Measurements from ENCODE around the gene HMGN3.
"Not testable (repeated sequence)": the region's sequence is repeated elsewhere in the genome, so short reads cannot be mapped to it uniquely, and the experiment has no call there.

HMGN3 gene

DNA sequence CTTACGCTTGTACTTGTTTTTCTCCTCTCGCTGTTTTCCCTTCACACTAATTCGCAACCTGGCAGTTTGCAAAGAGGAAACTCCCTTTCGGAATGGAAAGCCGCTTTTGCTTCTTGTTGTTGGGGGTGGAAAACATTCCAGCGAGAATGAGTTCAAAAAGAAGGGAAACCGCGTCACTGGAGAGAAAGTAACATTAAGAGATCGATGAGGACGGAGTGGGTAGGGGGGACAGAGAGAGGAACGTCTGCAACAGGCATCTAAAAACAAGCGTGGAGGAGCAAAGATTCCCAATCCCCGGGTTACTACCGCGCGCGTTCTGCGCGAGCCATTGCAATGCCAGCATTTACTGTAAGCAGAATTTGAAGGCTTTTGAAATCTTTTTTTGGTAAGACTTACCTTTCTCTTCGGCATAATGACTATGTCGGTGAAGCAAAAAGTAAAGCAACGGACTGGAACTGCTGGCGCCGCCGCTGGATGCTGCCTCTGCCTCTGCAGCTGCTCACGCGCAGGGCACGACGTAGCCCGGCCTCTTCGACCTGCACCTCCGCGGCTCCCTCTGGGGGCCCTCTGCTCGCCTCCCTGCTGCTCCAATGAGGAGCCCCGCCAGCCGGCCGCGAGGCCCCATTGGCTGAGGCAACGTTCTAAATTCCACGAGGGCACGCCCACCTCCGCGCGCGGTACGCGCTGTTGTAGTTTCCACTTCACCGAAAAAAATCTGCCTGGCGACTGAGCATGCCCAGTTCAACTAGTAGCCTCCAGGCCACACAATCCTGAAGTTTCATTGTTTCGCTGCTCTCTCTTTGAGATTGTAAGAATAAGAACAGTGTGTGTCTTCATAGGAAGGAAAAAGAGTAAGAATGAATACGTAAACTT is at the start of gene HMGN3:
TSS of gene HMGN3 (minus strand) at position 533 of the 873 bp plus-strand sequence.
- DNase-seq = peak; percentile 93

DNA sequence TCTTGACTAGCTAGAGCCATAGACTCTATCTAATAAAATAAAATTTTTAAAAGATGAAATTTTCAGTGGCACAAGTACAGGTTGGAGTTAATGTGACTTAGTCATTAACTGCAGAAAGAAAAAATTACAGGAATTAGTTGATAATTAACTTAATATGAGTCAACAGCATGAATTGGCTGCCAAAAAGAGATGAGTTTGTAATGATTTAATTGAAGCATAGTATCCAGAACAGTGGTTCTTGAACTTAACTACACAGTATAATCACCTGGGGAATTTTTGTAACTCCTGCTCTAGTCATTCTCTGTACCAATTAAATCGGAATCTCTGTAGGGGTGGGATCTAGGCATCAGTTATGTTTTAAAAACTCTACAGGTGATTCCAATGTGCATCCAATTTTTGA is 46.3 kb upstream of the HMGN3 start:
- no peak for DNase-seq

DNA sequence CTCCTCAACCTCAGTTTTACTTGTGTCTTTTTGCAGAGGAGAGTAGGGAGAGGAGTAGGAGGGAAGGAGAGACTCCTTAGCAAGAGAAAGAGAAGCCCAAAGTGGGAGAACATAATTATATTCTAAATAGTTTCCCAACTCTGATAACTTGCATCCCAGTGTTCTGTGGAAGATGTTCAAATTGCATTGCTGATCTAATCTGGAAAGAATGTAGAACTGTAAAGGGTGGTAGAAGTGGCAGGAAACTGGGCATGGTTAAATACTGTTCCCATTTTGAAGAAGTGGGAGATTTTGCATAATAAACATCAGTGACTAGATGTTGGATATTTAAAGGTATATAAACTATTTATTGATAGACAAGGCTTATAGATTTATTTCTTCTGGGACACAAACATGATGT is 42.6 kb upstream of the HMGN3 start:
- no peak for DNase-seq

DNA sequence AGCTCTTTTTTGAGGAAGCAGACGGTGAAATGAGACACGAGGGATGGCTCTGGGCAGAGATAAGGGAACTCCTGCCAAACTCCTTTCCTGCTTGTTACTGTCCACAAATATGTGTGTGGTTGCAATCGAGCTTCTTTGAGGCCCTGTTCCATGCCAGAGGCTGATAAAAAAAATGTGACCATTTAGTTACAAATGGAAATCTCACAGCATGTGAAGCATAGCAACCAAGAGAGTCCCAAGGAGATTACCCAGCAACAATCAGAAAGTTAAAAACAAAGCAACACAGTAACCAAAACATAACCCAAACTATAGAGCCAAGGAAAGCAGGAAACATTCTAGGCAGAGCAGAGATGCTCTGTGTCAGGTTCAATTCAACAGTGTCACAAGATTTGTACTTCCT is 35.4 kb upstream of the HMGN3 start:
- DNase-seq = no peak

DNA sequence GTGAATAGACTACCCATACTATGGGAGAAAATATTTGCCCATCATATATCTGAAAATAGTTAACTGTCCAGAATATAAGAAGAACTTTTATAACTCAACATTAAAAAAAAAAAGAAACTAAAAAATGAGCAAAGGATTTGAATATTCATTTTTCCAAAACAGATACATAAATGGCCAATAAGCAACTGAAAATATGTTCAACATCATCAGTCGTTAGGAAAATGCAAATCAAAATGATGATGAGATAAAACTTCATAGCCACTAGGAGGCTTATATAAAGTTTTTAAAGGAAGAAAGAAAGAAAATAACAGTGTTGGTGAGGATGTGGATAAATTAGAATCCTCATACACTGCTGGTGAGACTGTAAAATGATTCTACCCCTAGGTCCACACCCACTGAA is 32.6 kb upstream of the HMGN3 start:
- DNase-seq = no peak

DNA sequence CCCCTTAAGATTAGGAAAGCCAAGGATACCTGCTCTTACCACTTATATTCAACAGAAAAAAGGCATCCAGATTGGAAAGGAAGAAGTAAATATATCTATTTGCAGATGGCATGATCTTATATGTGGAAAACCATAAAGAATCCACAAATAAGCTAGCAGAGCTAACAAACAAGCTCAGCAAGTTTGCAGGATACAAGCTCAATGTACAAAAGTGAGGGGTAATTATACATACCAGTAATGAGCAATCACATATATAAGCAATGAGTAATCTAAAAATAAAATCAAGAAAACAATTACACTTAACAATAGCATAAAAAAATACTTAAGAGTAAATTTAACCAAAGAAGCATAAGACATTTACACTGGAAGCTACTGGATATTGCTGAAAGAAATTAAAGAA is 31.6 kb upstream of the HMGN3 start:
- no peak for DNase-seq

DNA sequence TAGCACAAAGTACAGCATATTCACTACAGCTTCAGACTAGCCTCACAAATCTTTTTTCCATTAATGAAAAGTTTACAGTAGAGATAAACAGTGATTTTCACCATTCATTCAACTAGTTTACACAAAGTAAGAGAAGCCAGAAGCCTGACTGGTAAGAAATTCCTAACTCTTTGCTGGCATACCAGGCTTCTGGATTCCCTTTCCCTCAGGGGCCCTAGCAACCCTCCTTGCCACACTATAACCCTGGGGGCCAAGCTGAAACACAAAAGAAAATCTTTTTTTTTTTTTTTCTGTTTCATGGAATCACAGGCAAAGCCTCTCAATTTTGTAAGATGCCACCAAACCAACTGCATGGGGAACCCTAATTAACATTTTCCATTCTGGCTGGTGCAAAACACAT is 28.9 kb upstream of the HMGN3 start:
- DNase-seq = no peak

DNA sequence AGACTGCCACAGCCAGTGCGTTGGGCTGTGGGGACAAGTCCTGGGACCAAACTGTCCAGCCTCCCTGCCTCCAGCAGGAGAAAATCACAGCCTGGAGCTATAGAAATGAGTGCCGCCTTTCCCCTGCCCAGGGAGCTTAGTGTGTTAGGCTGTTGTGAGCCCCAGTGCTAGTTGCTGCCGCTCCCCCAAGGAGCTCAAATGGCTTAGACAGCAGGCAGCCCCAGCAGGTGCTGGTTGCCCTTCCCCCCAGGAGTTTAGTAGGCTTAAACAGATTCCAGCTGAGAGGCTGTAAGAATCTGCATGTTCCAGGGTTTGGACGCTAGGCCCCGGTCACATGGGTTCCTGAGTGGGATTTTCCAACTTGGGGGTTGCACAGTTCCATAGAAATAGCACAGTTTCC is 27.2 kb upstream of the HMGN3 start:
- no peak for DNase-seq

DNA sequence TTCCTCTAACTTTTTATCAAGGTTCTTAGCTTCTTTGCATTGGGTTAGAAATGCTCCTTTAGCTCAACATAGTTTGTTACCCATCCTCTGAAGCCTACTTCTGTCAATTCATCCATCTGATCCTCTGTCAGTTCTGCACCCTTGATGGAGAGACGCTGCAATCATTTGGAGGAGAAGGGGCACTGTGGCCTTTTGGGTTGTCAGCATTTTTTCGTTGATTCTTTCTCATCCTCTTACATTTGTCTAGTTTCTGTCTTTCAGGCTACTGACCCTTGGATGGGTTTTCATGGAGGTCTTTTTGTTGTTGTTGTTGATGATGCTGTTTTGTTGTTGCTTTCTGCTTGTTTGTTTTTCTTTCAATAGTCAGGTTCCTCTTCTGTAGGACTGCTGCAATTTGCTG is 26.3 kb upstream of the HMGN3 start:
- DNase-seq = no peak

DNA sequence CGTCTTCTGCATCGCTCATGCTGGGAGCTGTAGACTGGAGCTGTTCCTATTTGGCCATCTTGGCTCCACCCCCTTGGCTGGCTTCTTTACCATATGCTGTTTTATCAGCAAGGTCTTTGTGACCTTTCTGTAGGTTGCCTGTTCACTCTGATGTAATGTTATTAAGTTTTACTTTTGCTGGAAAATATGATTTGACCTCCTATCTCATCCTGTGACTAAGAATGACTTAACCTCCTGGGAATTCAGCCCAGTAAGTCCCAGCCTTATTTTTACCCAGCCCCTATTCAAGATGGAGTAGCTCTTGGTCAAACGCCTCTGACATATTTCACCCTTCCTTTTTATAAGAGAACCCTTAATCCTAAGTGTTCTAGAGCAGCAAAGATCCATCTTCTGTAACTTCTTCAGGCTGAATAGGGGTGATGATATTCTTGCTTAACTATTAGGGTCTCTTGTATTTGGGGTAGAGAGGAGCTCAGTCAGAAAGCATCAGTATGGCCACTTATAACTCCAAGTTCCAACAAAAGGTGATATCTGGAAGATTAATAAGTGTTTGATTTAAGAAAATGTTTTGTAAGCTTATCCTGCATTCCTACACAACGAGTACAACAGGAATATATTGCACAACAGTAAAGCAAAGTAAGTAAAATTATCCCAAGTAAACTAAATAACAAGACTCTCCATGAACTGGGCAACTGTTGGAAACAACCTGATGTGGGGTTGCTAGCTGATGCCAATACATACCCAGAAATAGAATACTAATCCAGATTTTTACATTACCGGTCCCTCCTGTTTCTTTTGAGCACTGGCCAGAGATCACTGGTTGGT is 23.1 kb upstream of the HMGN3 start:
- peak; percentile 23 for DNase-seq

DNA sequence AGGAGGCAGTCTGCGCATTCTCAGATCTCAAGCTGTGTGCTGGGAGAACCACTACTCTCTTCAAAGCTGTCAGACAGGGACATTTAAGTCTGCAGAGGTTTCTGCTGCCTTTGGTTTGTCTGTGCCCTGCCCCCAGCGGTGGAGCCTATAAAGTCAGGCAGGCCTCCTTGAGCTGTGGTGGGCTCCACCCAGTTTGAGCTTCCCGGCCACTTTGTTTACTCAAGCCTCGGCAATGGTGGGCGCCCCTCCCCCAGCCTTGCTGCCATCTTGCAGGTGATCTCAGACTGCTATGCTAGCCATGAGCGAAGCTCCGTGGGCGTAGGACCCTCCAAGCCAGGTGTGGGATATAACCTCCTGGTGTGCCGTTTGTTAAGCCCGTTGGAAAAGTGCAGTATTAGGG is 22.3 kb upstream of the HMGN3 start:
- not testable (repeated sequence) for DNase-seq

DNA sequence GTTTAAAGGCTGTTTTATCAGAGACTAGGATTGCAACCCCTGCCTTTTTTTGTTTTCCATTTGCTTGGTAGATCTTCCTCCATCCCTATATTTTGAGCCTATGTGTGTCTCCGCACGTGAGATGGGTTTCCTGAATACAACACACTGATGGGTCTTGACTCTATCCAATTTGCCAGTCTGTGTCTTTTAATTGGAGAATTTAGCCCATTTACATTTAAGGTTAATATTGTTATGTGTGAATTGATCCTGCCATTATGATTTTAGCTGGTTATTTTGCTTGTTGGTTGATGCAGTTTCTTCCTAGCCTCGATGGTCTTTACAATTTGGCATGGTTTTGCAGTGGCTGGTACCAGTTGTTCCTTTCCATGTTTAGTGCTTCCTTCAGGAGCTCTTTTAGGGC is 20.6 kb upstream of the HMGN3 start:
- not testable (repeated sequence) for DNase-seq

DNA sequence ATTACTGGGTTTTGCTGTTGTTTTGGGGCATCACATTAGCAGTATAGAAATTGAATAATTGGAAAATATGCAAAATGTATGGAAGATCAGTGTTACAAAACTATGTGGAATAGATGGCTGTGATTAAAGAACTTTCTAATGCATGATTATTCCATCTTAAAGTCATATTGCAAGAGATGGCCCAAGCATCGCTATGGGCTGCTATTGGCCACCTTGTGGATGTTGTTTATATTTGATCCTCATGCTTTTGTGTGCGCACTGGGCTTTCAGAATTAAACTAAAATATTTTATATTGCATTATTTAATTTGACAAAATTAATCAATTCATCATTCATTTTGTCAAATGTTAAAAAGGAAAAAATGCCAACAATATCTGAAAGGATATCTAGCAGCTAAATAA is 16.1 kb upstream of the HMGN3 start:
- no peak for DNase-seq

DNA sequence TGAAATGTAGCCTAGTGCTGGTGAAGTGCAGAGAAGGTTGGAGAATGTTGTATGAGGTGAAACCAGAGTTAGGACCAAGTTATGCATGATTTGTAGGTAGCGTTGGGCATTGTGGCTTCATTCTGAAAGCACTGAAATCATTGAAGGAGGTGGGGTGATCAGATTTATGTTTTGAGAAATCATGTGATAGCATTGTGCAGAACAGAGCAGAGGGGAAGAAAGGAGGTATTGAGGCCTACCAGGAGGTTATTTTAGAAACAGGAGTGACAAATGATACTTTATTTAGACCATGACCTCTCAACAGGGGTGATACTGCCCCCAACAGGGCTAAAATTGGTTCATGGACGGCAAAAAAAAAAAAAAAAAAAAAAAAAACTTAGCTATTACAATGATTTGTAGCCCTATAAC is 15.6 kb upstream of the HMGN3 start:
- no peak for DNase-seq

DNA sequence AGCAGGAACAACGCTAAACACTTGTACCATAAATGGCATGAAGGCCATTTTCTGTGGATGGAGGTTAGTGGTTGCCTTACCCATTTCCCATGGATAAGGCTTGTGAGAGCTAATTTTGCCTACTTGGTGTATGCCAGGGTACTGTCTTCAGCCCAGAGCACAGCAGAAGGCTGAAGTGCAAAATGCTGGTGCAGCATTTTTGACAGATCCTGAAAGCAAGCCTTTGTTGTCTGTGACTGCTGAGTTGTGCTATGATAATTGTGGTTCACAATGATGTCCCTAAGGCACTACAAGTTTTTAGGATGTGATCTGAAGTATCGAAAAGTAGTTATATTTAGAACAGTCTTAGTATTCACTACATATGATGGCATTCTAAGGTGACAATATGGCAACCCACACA is 14.7 kb upstream of the HMGN3 start:
- DNase-seq = no peak

DNA sequence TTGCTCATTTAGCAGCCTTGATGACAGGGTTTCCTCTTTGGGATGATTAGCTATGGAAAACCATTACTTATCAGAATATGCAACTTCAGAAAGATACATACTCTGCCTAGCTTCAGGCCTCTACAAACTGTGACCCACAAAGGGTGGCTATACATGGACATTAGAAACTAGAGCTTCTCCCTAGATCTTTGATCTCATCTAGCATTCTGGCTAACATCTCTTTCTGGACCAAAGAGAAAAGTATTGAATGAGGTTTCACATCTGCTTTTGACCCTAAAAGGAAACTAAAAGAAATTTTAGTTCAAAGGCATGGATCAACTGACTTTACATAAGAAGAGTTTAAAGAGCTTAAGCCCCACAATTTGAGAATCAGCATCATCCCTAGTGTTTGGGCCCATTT is 12.4 kb upstream of the HMGN3 start:
- DNase-seq = no peak

DNA sequence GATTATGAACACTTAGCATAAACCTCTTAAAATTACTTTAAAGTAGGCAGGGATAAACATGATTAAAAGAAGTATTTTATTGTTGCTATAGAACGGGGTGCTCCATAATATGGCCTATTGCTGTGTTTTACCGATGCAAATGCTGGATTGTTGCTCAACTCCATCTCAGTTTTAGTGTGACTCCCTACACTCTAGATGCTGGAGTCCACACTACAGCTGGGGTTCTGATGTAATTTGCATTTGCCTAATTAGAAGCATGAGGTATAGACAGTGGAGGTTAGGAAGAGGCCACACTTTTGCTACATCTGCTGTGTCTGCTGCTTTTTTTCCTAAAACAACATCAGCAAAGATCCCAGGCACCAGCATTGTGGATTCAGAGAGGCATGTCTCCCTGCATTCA is 6.7 kb upstream of the HMGN3 start:
- DNase-seq = no peak

DNA sequence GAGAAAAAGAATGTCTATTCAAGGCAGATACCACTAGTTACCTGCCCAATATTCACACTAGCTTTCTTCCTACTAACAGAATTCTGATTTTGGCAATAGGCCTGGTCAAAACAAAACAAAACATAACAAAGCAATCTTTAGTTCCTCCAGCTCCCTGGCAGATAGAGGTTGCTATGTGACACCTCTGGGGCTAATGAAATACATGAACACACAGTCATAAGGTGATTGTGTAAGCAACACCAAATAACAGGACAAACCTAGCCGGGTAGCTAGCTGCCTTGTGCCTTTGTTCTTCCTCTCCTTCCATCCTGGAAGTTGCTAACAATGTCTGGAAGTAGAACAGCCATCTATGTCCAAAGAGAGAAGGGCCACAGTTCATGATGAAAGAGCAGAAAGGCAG is 6.0 kb upstream of the HMGN3 start:
- no peak for DNase-seq

DNA sequence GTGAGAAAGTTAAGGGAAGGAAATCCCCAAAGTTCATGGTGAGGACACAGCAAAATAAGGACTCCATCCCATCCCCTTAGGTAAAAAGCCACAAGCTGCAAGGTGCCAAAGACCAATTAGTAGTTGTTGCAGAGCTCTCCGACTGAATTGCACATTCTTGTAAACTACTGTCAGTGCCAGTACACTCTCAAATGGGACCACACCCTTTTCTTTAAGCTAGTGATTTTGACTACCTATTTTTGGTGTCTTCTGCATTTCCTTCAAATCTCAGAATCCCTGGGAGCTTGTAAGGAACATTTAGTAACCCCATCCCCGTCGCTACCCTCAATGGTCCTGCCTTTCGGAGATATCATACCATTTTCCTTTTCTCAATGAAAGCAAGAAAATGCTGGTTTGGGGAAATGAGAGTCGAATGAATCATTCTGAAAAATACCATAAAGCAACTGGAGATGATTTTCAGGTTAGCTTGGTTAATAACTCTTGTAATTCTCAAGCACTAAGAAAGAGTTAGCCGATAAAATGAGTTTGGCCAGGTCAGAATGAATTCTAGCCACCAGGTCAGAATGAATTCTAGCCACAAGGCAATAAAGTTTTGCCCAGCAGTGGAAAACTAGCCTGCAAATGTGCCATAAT is 5.2 kb upstream of the HMGN3 start:
- DNase-seq = no peak

DNA sequence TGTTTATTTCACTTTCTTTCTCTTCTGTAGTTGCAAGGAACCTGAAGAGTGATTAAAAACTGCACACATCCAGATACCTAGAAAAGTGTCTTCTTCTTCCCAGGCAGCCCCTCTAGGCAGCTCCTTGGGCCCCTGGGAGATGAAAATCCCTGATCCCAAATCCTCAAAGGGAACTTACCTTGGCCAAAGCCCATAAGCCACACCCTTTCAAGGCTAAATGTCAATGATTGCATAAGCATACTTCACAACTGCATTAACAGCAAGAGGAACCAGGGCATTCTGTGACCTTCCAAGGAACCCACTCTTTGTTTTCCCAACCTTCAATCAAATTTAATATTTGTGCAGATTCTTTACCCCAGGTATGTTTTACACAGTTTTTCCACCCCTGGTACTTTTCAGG is 4.4 kb upstream of the HMGN3 start:
- DNase-seq = no peak

DNA sequence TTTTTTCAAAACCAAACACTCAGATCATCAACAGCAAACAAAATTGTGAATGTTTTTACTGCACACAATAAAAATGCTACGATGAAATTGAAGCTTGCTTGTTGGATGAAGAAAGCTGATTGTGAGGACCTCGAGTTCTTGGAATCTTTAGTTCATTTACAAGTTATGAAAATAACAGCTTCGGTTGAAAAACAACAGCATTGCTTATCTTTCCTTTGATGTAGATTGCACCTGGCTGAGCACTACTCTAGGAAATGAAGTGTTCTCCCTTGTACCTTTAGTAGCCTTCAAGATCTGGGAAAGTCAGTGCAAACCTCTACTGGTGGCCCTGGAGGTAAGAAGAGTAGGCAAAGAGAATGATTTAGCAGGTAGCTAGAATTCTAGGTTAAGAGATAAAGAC is 2.2 kb upstream of the HMGN3 start:
- no peak for DNase-seq

DNA sequence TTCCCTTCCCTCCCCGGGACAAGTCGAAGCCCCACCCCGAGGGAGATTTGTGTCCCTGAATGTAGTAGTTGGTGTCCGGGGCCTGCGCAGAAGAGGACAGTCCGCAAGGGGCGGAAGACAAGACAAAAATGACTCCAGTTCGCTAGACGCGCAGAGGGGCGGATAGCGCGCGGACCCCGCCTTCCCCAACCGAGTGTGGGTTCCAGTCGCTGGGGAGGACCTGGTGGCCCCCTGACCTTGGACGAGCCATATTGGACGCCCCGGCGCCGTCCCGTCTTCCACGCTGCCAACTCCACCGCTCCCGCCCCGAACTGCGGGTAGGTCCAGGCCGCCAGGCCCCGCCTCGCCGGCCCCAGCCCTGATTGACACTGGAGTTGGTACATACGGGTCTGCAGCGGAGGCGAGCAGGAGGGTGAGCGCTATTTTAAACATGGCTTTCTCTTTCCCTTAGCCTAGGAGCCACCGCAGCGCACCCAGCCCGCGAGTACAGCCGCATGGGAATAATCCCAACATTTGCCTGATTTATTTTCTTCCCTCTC is 802 bp downstream of the HMGN3 start:
- peak; percentile 70 for DNase-seq

DNA sequence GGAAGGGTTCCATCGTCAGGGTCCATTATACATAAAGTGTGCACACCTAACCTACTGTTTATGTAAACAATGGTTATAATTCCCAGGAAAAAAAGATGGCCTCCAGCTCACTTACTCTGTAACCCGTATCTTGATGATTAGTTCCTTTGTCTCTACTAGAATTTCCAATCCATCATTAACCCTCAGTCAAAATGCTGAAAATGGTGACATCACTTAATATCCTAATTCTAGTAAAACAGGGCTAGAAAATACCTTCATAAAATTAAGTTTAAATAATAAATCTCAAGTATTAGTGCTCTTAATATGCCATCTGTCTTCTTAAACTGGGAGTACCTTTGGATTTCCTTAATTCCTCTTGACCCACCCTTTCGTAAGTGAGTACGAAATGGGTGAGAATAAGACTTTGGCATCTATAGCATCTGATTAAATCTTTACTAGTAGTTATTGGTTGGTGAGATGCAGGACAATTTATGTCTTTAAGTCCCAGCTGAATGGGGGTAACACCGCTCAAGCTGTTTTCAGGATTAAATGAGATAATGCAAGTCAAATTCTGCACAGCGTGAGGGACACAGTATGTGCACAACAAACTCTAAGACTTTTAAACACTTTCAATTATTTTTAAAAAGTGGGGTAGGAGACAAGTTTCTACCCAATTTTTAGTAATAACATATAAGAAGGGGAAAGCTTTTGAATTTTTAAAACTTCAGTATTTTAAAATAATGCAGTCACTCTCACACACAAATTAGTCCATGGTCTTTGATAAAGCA is 1.6 kb downstream of the HMGN3 start:
- DNase-seq = no peak
